G401 (cell line): ENCODE measurements around the gene MAGI2. TPM values are rescaled to one million over a fixed set of nuclear protein-coding genes. Genes with fewer than 3 reads are reported as not detected.
A peak's percentile ranks its signal among the peaks of the same experiment; 100 is the strongest.

Experiments used
- DNase-seq: peaks from one replicate; pipeline ENCODE4 v3.0.0-alpha.2; 2015; ENCODE audit warnings: low spot score
- in situ Hi-C: cut with HindIII; loops from 2 replicates; pipeline ENCODE4 v1.10.0; 2016; ENCODE audit warnings: low sequenced_read_pairs, mixed read lengths
- total RNA-seq: library from RNA; depleted of rRNA; stranded (reverse); fragments of >200 nt; shearing (Covaris generic); gene quantifications from 2 replicates; pipeline ENCODE4 v1.2.3, GENCODE V29; 2014; rRNA removed

Gene MAGI2
- not detected in 2 replicates for total RNA-seq

GRCh38 chr7:79453558-79454360 lies at the start of gene MAGI2:
MAGI2 (minus strand) TSS chr7:79453667; CDS start chr7:79453320, 347 bp downstream.
- in situ Hi-C loops = no loop called here
- peak; percentile 85 for DNase-seq

GRCh38 chr7:79502151-79502550 lies 48.7 kb upstream of the MAGI2 start:
- DNase-seq = no peak
- in situ Hi-C loops = no loop called here

GRCh38 chr7:79500759-79501158 lies 47.3 kb upstream of the MAGI2 start:
- in situ Hi-C loops = no loop called here
- no peak for DNase-seq

GRCh38 chr7:79497728-79498127 lies 44.3 kb upstream of the MAGI2 start:
- in situ Hi-C loops = no loop called here
- DNase-seq = no peak

GRCh38 chr7:79495544-79496272 lies 42.2 kb upstream of the MAGI2 start:
- in situ Hi-C loops = no loop called here
- DNase-seq = no peak

- no peak for DNase-seq
- in situ Hi-C loops = no loop called here
Measured at GRCh38 chr7:79494046-79494445, 40.6 kb upstream of the MAGI2 start.

GRCh38 chr7:79489371-79489770 lies 35.9 kb upstream of the MAGI2 start:
- in situ Hi-C loops = no loop called here
- no peak for DNase-seq

GRCh38 chr7:79478386-79478785 lies 24.9 kb upstream of the MAGI2 start:
- DNase-seq = no peak
- in situ Hi-C loops = no loop called here

GRCh38 chr7:79475455-79475854 lies 22.0 kb upstream of the MAGI2 start:
- in situ Hi-C loops = no loop called here
- no peak for DNase-seq

- DNase-seq = no peak
- in situ Hi-C loops = no loop called here
Measured at GRCh38 chr7:79471699-79472098, 18.2 kb upstream of the MAGI2 start.

- in situ Hi-C loops = no loop called here
- DNase-seq = no peak
Measured at GRCh38 chr7:79471283-79471682, 17.8 kb upstream of the MAGI2 start.

- in situ Hi-C loops = no loop called here
- DNase-seq = no peak
Measured at GRCh38 chr7:79465551-79465950, 12.1 kb upstream of the MAGI2 start.

GRCh38 chr7:79464051-79464450 lies 10.6 kb upstream of the MAGI2 start:
- in situ Hi-C loops = no loop called here
- no peak for DNase-seq

- in situ Hi-C loops = no loop called here
- DNase-seq = no peak
Measured at GRCh38 chr7:79462390-79462789, 8.9 kb upstream of the MAGI2 start.

- in situ Hi-C loops = no loop called here
- DNase-seq = no peak
Measured at GRCh38 chr7:79461660-79462059, 8.2 kb upstream of the MAGI2 start.

- in situ Hi-C loops = no loop called here
- DNase-seq = no peak
Measured at GRCh38 chr7:79459381-79459780, 5.9 kb upstream of the MAGI2 start.

- no peak for DNase-seq
- in situ Hi-C loops = no loop called here
Measured at GRCh38 chr7:79458796-79459195, 5.3 kb upstream of the MAGI2 start.

GRCh38 chr7:79455173-79455790 lies 1.8 kb upstream of the MAGI2 start:
- in situ Hi-C loops = no loop called here

GRCh38 chr7:79454361-79454960 lies 994 bp upstream of the MAGI2 start:
- in situ Hi-C loops = no loop called here
- peak; percentile 71 for DNase-seq

More at GRCh38 chr7:79455173-79455790, 1.8 kb upstream of the MAGI2 start:
- DNase-seq = peak; percentile 81

- DNase-seq = no peak
- in situ Hi-C loops = no loop called here
Measured at GRCh38 chr7:79453266-79453557, 255 bp downstream of the MAGI2 start.
